GF-D8 (cell line): ENCODE results near the gene MRPL22.
"Not testable (repeated sequence)": the region's sequence is repeated elsewhere in the genome, so short reads cannot be mapped to it uniquely, and the experiment has no call there.

Experiments used
- DNase-seq: peaks from one replicate; lab custom pipeline; 2025; lab: John Stamatoyannopoulos, UW

The MRPL22 gene

GRCh38 chr5:154940772-154941620 lies at the start of gene MRPL22:
TSS of gene MRPL22 (plus strand) at chr5:154941073. CDS start at chr5:154941111, 38 bp downstream.
- DNase-seq = peak; percentile 83

DNA sequence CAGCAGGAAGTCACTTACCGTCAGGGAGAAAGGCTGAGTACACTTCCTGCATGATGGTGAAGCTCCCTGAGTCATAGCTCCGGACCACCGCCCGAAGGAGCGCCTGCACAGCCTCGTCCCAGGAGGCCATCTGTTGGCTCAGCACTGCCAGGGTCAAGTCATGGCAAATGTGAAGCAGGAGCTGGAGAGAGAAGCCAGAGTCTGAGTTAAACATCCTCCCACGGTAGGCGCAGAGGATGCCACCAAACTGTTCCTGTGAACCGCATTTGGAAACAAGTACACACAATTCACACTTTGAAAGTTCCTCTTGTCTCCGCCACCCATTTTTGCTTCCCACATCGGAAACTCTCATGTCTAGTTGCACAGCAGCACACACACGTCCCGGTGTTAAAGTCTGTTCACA lies 48.5 kb upstream of the MRPL22 start:
- DNase-seq = no peak

DNA sequence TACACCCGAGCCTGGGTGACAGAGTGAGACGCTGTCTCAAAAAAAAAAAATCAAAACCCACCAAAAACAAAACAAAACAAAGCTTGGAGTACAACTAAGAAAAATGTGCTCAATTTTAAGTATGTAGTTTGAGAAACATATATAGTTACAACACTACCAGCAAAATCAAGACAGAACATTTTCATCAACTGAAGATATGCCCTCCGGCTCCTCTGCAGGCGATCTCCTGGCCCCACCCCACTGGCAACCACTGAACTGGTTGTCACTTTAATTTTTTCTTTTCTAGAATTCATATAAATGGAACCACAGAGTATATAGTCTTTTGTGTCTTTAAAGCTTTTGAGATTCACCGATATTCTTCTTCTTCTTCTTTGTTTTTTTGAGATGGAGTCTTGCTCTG lies 47.5 kb upstream of the MRPL22 start:
- no peak for DNase-seq

DNA sequence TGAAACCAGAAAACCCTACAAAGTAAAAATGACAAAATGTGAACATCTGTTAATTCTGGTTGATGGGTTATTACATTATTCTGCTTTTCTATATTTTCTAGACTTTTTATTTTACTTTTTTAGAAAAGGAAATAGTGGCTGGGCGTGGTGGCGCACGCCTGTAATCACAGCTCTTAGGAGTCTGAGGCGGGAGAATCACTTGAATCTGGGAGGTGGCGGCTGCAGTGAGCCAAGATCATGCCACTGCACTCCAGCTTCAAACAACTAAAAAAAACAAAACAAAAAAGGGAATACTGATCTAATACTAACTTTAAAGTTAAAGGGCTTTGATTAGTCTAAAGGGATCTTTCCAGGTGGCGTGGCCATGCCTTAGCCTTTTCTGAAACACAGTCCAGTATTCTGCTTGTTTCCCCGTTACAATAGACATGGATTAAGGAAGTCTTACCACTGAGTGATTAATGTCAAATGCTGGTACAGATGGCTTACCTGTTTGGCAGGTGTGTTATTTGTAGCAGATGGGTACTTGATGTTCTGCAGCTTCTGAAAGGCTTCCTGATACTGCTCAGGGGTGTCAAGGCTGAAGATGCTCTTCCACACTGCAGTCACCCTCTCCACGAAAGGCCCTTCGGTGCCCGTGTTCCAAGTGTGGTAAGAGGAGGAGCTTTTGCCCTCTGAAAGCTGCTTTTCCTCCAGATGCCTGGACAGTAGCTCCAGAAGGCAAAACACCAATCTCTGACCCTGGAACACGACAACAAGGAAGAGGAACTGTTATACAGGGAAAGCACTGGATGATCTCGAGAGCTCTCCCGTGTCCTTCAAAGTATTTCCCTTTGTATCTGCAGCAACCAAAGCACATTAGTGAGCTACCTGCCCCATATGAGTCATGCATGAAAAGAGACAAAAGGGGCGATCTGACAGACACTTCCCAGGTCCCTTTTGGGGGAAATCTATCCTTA lies 45.0 kb upstream of the MRPL22 start:
- DNase-seq = no peak

GRCh38 chr5:154896562-154897165 lies 44.2 kb upstream of the MRPL22 start:
- no peak for DNase-seq

- DNase-seq = no peak
Measured at GRCh38 chr5:154898210-154898609, 42.7 kb upstream of the MRPL22 start.

GRCh38 chr5:154899151-154899816 lies 41.6 kb upstream of the MRPL22 start:
- no peak for DNase-seq

DNA sequence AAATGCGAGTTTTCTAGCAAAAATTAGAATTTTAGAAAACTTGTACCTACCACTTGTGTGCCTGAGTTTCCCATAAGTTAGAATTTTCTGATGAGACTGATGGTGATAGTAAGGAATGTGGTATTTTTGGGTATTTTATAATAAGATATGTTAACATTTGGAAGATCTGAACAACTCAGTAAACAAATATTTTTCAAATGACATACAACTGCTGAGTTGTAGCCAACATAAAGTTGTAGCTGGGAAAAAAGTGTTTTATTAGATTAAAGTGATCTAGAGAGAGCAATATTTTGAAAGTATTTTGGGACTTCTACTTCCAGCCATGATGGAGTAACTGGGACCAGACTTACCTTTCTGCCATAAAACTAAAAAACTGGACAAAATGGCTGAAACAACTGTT lies 40.8 kb upstream of the MRPL22 start:
- no peak for DNase-seq

- DNase-seq = no peak
Measured at GRCh38 chr5:154901276-154901675, 39.6 kb upstream of the MRPL22 start.

DNA sequence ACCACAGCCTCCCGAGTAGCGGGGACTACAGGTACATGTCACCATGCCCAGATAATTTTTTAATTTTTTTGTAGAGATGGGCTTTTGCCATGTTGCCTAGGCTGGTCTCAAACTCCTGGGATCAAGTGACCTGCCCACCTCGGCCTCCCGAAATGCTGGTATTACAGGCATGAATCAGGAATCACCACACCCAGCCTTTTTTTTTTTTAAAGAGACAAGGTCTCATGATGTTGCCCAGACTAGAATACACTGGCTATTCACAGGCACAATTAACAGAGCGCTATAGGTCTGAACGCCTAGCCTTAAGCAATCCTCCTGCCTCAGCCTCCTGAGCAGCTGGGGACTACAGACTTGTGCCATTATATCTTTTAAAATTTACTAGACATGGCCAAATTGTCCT lies 39.0 kb upstream of the MRPL22 start:
- DNase-seq = no peak

GRCh38 chr5:154905601-154906000 lies 35.3 kb upstream of the MRPL22 start:
- DNase-seq = not testable (repeated sequence)

DNA sequence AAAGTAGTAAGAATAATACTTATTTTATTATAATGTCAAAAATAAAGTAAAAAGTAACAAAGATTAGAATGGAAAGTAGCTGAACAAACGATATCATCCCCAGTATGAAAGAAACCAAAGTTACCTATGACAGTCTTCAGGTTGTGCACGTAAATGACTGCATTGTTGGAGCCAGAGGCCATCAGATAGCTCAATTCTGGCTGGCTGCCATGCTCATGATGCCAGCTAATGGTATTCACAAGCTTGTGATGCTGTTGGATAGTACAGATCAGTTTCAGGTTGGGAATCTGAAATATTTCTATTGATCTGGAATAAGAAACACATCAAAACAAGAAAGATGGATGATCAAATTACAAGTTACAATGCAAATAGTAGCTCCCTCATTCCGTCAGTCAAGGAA lies 24.0 kb upstream of the MRPL22 start:
- no peak for DNase-seq

- DNase-seq = no peak
Measured at GRCh38 chr5:154917757-154918156, 23.1 kb upstream of the MRPL22 start.

DNA sequence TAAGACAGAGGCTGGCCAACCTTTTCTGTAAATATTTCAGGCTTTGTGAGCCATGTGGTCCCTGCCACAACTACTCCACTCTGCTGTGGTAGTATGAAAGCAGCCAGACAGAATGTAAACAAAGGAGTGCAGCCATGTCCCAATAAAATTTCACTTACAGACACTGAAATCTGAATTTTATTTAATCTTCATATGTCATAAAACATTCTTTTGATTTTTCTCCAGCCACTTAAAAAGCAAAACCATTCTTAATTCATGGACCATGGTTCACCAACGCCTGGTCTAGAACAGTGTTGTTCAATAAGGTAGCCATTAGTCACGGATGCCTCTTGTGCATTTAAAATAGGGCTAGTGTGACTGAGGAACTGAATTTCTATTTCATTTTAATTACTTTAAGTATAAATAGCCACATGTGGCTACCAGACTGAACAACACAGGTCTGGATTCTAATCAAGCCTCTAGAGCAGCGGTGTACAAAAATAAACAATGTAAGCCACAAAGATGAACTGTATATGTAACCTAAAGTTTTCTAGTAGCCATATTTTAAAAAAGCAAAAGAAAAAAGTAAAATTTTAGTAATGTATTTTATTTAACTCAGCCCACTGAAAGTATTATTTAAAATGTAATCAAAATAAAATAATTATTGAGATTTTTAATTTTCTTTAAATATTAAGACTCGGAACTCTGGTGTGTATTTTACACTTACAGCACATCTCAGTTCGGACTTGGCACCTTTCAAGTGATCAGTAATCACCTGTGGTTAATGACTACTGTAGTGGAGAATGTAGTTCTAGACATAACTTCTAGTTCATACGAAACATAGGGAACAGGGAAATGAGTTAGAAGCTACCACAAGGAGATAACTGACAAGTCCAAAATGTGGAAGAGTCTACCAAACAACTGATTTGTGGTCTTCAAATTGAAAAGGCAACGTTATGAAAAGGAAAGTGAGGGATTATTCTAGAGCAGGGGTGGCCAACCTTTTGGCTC lies 17.1 kb upstream of the MRPL22 start:
- DNase-seq = no peak

GRCh38 chr5:154933537-154933936 lies 7.3 kb upstream of the MRPL22 start:
- no peak for DNase-seq

- no peak for DNase-seq
Measured at GRCh38 chr5:154934881-154935280, 6.0 kb upstream of the MRPL22 start.

- DNase-seq = no peak
Measured at GRCh38 chr5:154937186-154937717, 3.6 kb upstream of the MRPL22 start.

- peak; percentile 59 for DNase-seq
Measured at GRCh38 chr5:154937718-154938466, 3.0 kb upstream of the MRPL22 start, which contains the start of gene GEMIN5. TSS of gene GEMIN5 (minus strand) at chr5:154938211. CDS start at chr5:154938133, 78 bp downstream.

DNA sequence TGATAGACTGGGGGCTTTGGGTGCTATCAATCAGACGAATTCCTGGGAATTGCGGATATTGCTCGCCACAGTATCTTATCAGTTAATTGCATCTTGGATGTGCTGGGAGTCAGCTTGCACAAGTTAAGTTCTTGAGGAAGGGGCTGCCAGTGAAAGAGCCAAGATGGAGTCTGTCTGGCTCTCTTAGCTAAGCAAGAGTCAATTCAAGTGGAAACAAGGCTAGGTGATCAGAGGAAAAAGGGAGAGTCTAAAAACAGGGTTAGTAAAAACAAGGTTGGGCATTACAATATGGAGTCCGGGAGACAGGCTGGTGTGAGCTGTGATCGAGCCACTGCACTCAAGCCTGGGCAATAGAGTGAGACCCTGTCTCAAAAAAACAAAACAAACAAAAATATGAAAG lies 1.5 kb upstream of the MRPL22 start:
- not testable (repeated sequence) for DNase-seq
